Ovary (tissue), 9 donors: Measurements from ENCODE around the gene ABLIM2. TPM values are rescaled to one million over a fixed set of nuclear protein-coding genes. Genes with fewer than 3 reads are reported as not detected.
A peak's percentile ranks its signal among the peaks of the same experiment; 100 is the strongest.

Experiments used
- DNase-seq, 5 donors: peaks; one replicate each; pipeline ENCODE4 v3.0.0-alpha.2; 2019 to 2020
- H3K27ac ChIP-seq, 2 donors: fragments of 200-600 bp; one replicate each; pipeline versions ENCODE4 v1.5.1 to v1.8.0; 2019 to 2022
- H3K27me3 ChIP-seq: fragments of 200-600 bp; one replicate; pipeline ENCODE4 v1.8.0; 2022
- H3K36me3 ChIP-seq: fragments of 200-600 bp; sonication (generic); one replicate; pipeline ENCODE4 v1.5.1; 2019
- H3K4me1 ChIP-seq: one replicate; pipeline ENCODE4 v1.8.1; 2013; ENCODE audit warnings: mild to moderate bottlenecking, moderate library complexity; ENCODE audit not compliant: insufficient read depth
- H3K4me3 ChIP-seq: fragments of 200-600 bp; sonication (generic); one replicate; pipeline ENCODE4 v1.5.1; 2017
- H3K9me3 ChIP-seq, 2 donors: fragments of 200-600 bp in 1 of 2; sonication (generic) in 1 of 2; one replicate each; pipeline versions ENCODE4 v1.5.1 to v1.8.1; 2013 to 2019; ENCODE audit warnings: mild to moderate bottlenecking in 1 of 2, moderate library complexity in 1 of 2
- EP300 ChIP-seq: sonication (generic); formaldehyde crosslinking; IDR thresholded peaks from one replicate; pipeline ENCODE4 v1.6.1; 2017; ENCODE audit warnings: antibody characterized with exemption
- POLR2A ChIP-seq: fragments of 450-650 bp; IDR thresholded peaks from one replicate; pipeline ENCODE4 v1.6.1; 2017; ENCODE audit warnings: antibody characterized with exemption, mild to moderate bottlenecking, moderate library complexity
- WGBS, 3 donors: extraction: QIAGEN DNeasy Blood & Tissue Kit in 1 of 3; methylation state at CpG; one replicate each; pipeline versions ENCODE4 v1.1.5 to v1.1.7; 2013 to 2017; 5-methylcytosine and 5-hydroxymethylcytosine counted together
- intact Hi-C, 4 donors: fragments of 100-400 bp; cut with DNase I; formaldehyde crosslinking; loops; one replicate each; pipeline versions ENCODE4 v1.11.0 to v1.15.1; 2022 to 2023
- polyA plus RNA-seq, 2 donors: library from polyadenylated mRNA; stranded (reverse); fragments of 200-250 nt in 1 of 2; fragments of 350-450 nt in 1 of 2; fragmentation: Illumina TruSeq in 1 of 2; extraction: RNeasy Lipid Tissue Mini Kit (QIAGEN cat#74804) in 1 of 2; gene quantifications; one replicate each; pipeline ENCODE4 v1.2.3, GENCODE V29; 2013 to 2014
- total RNA-seq, 7 donors: library from RNA; depleted of rRNA in 2 of 7; stranded (reverse); fragments of >200 nt in 2 of 7; fragmentation: NEBNext Ultra II Directional in 3 of 7; extraction: Animal tissue kit (Norgen Biotek cat#: 25700) in 3 of 7; gene quantifications; one replicate each; pipeline versions ENCODE4 v1.1.0 to v1.2.4, GENCODE V29; 2016 to 2023
- TF ChIP-seq, protein P1 (sequence below), 3 donors: fragments of 450-650 bp in 2 of 3; fragments of 200-600 bp in 1 of 3; IDR thresholded peaks; one replicate each; pipeline versions ENCODE4 v1.5.1 to v1.8.0; 2016 to 2022; ENCODE audit warnings: antibody characterized with exemption in 3 of 3, mild to moderate bottlenecking in 1 of 3
- donor health status: DM: no; HTN: no; CAD: no; lungs with moderate emphysema.
- donor health status: DM: no; HTN: no; CAD: no.
- donor health status: Bipolar disorder and iron deficiency.
- donor health status: DM: yes; HTN: yes; CAD: no.
- donor health status: DM: no; HTN: no; CAD: no.
- donor health status: DM: yes; HTN: yes; CAD: no.

ABLIM2 gene
- total and polyA plus RNA-seq, 9 donors = 0.81 to 7.9 (median 2.1) TPM

DNA sequence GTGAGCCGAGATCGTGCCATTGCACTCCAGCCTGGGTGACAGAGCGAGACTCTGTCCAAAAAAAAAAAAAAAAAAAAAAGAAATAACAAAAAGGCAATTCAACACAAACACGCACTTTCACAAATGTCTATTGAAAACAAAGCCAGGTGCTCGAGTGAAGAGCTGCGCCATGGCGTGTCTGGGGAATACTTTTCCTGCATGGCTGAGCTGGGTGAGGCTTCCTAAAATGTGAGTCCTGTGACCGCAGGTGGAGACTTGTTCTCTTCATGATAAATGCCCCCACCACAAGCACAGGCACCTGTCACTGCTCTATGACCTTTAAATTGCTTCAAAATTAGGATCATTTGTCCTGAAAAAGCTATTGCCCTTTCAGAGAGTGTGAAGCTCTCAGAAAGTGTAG lies 4.0 kb upstream of the ABLIM2 start:
- H3K4me1 ChIP-seq = peaks cover 5% of the 10 kb centered on the region
- intact Hi-C loops = loop anchor here in 1 of 4 donors (10.0 kb wide), 1 partner anchor 242 kb away; no protein-coding TSS in a partner anchor
- 77 to 87% (median 84%) methylated on average over 8 of the region's 8 CpGs for WGBS, 3 donors
- H3K9me3 ChIP-seq = no peaks in the 10 kb centered on the region
- H3K36me3 ChIP-seq = no peaks in the 10 kb centered on the region
- H3K4me3 ChIP-seq = no peak overlapping the region
- H3K27me3 ChIP-seq = no peaks in the 10 kb centered on the region
- TF ChIP-seq, protein P1, sequence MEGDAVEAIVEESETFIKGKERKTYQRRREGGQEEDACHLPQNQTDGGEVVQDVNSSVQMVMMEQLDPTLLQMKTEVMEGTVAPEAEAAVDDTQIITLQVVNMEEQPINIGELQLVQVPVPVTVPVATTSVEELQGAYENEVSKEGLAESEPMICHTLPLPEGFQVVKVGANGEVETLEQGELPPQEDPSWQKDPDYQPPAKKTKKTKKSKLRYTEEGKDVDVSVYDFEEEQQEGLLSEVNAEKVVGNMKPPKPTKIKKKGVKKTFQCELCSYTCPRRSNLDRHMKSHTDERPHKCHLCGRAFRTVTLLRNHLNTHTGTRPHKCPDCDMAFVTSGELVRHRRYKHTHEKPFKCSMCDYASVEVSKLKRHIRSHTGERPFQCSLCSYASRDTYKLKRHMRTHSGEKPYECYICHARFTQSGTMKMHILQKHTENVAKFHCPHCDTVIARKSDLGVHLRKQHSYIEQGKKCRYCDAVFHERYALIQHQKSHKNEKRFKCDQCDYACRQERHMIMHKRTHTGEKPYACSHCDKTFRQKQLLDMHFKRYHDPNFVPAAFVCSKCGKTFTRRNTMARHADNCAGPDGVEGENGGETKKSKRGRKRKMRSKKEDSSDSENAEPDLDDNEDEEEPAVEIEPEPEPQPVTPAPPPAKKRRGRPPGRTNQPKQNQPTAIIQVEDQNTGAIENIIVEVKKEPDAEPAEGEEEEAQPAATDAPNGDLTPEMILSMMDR (IDR thresholded peaks at IDR 0.05) = no peak
- TF ChIP-seq POLR2A (no peak), EP300 (no peak)
- DNase-seq = no peak
- no peak overlapping the region for H3K27ac ChIP-seq

DNA sequence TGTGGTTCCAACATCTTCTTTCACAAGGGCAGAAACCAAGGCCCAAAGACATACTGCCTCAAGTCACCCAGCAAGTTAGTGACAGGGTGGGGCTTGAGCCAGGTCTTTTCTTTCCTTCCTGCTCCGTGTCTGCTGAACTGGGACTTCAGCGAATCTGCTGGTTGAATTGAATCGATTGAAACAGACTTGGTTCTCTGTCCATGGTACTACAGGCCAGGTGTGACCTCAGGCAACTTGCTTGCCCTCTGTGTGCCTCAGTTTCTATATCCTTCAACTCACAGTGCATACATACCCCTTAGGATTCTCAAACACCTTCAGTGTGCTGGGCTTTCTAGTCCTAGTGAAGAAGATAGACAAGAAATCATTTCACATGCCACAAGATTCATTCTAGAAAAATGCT lies 2.0 kb upstream of the ABLIM2 start:
- intact Hi-C loops = loop anchor here in 1 of 4 donors (10.0 kb wide), 1 partner anchor 244 kb away; no protein-coding TSS in a partner anchor
- H3K9me3 ChIP-seq = no peaks in the 10 kb centered on the region
- H3K4me3 ChIP-seq = no peak overlapping the region
- WGBS, 3 donors = 46 to 60% (median 47%) methylated on average over 3 of the region's 3 CpGs
- DNase-seq = no peak
- H3K27ac ChIP-seq = no peak overlapping the region
- TF ChIP-seq, protein P1 (IDR thresholded peaks at IDR 0.05) = no peak
- TF ChIP-seq EP300 (no peak), POLR2A (no peak)
- no peaks in the 10 kb centered on the region for H3K36me3 ChIP-seq
- peaks cover 5% of the 10 kb centered on the region for H3K4me1 ChIP-seq
- no peaks in the 10 kb centered on the region for H3K27me3 ChIP-seq

DNA sequence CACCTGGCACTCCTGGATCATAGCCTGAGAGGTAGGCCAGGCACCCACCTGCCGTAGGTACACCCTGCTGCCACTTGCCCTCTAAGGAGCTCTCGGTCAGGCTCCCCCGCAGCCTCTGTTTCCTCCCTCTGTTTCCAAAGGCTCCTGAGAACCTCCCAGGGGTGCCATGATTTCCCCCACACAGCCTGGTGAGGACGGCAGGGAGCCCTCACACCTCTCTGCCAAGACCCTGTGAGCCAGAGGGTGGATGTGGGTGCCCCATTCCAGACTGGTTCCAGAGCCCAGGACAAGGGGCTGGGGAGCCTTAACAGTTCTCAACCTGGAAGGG lies 1.6 kb upstream of the ABLIM2 start:
- Histone ChIP-seq H3K36me3 (no peaks in the 10 kb centered on the region), H3K4me3 (no peak overlapping the region), H3K27me3 (no peaks in the 10 kb centered on the region), H3K27ac (no peak overlapping the region), H3K4me1 (peaks cover 5% of the 10 kb centered on the region), H3K9me3 (no peaks in the 10 kb centered on the region)
- no peak for DNase-seq
- WGBS, 3 donors = 80 to 92% (median 85%) methylated on average over 4 of the region's 4 CpGs
- intact Hi-C loops = loop anchor here in 1 of 4 donors (10.0 kb wide), 1 partner anchor 245 kb away; no protein-coding TSS in a partner anchor
- TF ChIP-seq, protein P1 (IDR thresholded peaks at IDR 0.05) = no peak
- TF ChIP-seq EP300 (no peak), POLR2A (no peak)

DNA sequence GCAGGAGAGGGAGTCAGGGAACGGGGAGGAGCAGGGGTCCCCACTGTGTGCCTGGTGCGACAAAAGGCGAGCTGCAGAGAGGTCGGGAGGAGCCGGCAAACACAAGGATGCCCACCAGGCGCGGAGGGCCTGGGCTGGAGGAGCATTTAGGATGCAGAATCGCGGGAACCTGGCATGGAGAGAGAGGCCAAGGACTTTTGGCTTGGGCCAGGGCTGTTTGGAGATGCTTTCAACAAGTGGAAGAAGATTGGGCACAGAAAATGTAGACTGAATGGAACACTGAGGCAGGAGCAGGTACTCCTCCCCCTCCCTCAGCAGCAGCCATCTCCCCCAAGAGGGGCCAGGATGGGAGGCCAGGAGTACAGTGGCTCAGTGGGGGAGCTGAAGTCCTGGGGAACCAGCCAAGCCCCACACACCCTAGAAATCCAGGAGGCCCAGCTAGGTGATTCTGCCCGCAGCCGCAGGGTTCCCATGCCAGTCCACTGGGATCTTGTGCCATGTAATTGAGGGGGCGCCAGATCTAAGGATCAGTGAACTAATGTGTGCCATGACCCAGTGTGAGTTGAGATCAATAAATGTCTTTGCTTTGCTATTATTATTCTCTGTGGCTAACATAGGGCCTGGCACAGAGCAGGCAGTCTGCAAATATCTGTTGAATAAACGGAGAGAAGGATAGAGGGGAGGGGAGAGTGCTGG lies 1.1 kb upstream of the ABLIM2 start:
- no peak overlapping the region for H3K27ac ChIP-seq
- no peaks in the 10 kb centered on the region for H3K27me3 ChIP-seq
- 22 to 25% (median 23%) methylated on average over 13 of the region's 13 CpGs for WGBS, 3 donors
- intact Hi-C loops = loop anchor here in 1 of 4 donors (10.0 kb wide), 1 partner anchor 245 kb away; no protein-coding TSS in a partner anchor
- TF ChIP-seq, protein P1 (IDR thresholded peaks at IDR 0.05) = no peak
- TF ChIP-seq POLR2A = no peak
- no peak for TF ChIP-seq EP300
- H3K36me3 ChIP-seq = no peaks in the 10 kb centered on the region
- H3K4me3 ChIP-seq = peak overlapping the region; percentile 55
- H3K4me1 ChIP-seq = peaks cover 5% of the 10 kb centered on the region
- H3K9me3 ChIP-seq = no peaks in the 10 kb centered on the region
- DNase-seq = no peak
